Sigmoid colon (tissue), 7 donors: ENCODE results near the gene ZNF593OS. TPM values are rescaled to one million over a fixed set of nuclear protein-coding genes. Genes with fewer than 3 reads are reported as not detected.

Source experiments
- DNase-seq: peaks from one replicate; pipeline ENCODE4 v3.0.0-alpha.2; 2019
- H3K27ac ChIP-seq, 4 donors: fragments of 200-600 bp; sonication (generic); one replicate each; pipeline ENCODE4 v1.5.1; 2016 to 2019; ENCODE audit warnings: mild to moderate bottlenecking in 1 of 4
- H3K27me3 ChIP-seq, 3 donors: fragments of 200-600 bp; sonication (generic); one replicate each; pipeline ENCODE4 v1.5.1; 2019; ENCODE audit warnings: mild to moderate bottlenecking in 1 of 3
- H3K36me3 ChIP-seq, 4 donors: fragments of 200-600 bp; sonication (generic); one replicate each; pipeline ENCODE4 v1.5.1; 2016 to 2019
- H3K4me1 ChIP-seq, 4 donors: fragments of 200-600 bp; sonication (generic); one replicate each; pipeline ENCODE4 v1.5.1; 2017 to 2019
- H3K4me3 ChIP-seq, 4 donors: fragments of 200-600 bp; sonication (generic); one replicate each; pipeline ENCODE4 v1.5.1; 2017 to 2019; ENCODE audit warnings: mild to moderate bottlenecking in 2 of 4, moderate library complexity in 1 of 4
- H3K9me3 ChIP-seq, 4 donors: fragments of 200-600 bp in 3 of 4; sonication (generic) in 3 of 4; one replicate each; pipeline versions ENCODE4 v1.5.1 to v1.6.1; 2013 to 2019
- CTCF ChIP-seq, 4 experiments: fragments of 450-650 bp in 3 of 4; fragments of 200-600 bp in 1 of 4; IDR thresholded peaks; one replicate each; pipeline ENCODE4 v1.5.1; 2016 to 2019; ENCODE audit warnings: antibody characterized with exemption in 4 of 4, mild to moderate bottlenecking in 3 of 4, moderate library complexity in 2 of 4
- EP300 ChIP-seq, 4 donors: sonication (generic); formaldehyde crosslinking; IDR thresholded peaks; one replicate each; pipeline ENCODE4 v1.6.1; 2017; ENCODE audit warnings: antibody characterized with exemption in 4 of 4
- POLR2A ChIP-seq, 2 donors: fragments of 450-650 bp; IDR thresholded peaks; one replicate each; pipeline ENCODE4 v1.6.1; 2016; ENCODE audit warnings: antibody characterized with exemption in 2 of 2, mild to moderate bottlenecking in 2 of 2, moderate library complexity in 2 of 2
- POLR2AphosphoS5 ChIP-seq, 4 donors: sonication (generic); formaldehyde crosslinking; IDR thresholded peaks; one replicate each; pipeline ENCODE4 v1.6.1; 2017; ENCODE audit warnings: antibody characterized with exemption in 4 of 4
- WGBS, 2 donors: extraction: QIAGEN DNeasy Blood & Tissue Kit; methylation state at CpG; one replicate each; pipeline ENCODE4 v1.1.7; 2013; 5-methylcytosine and 5-hydroxymethylcytosine counted together
- intact Hi-C: fragments of 100-400 bp; cut with DNase I; formaldehyde crosslinking; loops from one replicate; pipeline ENCODE4 v1.15.1; 2023
- polyA plus RNA-seq, 3 donors: library from polyadenylated mRNA; stranded (reverse); fragments of 200-250 nt; gene quantifications; one replicate each; pipeline ENCODE4 v1.2.3, GENCODE V29; 2013
- total RNA-seq, 4 donors: library from RNA; depleted of rRNA; stranded (reverse); fragments of >200 nt; gene quantifications; one replicate each; pipeline ENCODE4 v1.1.0, GENCODE V29; 2016
- donor health status: healthy with polysubstance abuse.
- donor health status: Bipolar disorder and iron deficiency.
- donor health status: healthy.

ZNF593OS gene
- total and polyA plus RNA-seq, 7 donors: 0.13 TPM; not detected in 6

GRCh38 chr1:26119892-26120608, 51.6 kb downstream of the ZNF593OS start:
- Histone ChIP-seq H3K27me3 (no peaks in the 10 kb centered on the region), H3K4me1 (peaks cover 0 to 35% (median 23%) of the 10 kb centered on the region in 4 donors), H3K4me3 (no peak overlapping the region), H3K27ac (no peak overlapping the region), H3K9me3 (no peaks in the 10 kb centered on the region), H3K36me3 (peaks cover 0 to 43% (median 5%) of the 10 kb centered on the region in 4 donors)
- WGBS, 2 donors: 60 to 82% methylated on average over 9 of the region's 9 CpGs
- DNase-seq: no peak
- TF ChIP-seq EP300 (IDR thresholded peaks at IDR 0.05) (no peak), CTCF (IDR thresholded peaks at IDR 0.05) (no peak), POLR2A (IDR thresholded peaks at IDR 0.05) (no peak), POLR2AphosphoS5 (IDR thresholded peaks at IDR 0.05) (no peak)
- intact Hi-C loops: no loop called here

Other genes starting within 250 kb of the ZNF593OS start
- 10 to 100 TPM in 2 of 4 donors, 1 to 10 TPM in 2; 6.7 to 12.2 (median 9.8) TPM for gene PAFAH2, start 173.8 kb downstream of the ZNF593OS start, total RNA-seq
- gene PAFAH2, start 173.8 kb downstream of the ZNF593OS start, polyA plus RNA-seq: 10 to 100 TPM; 19.2 to 36.1 (median 19.3) TPM
- 1 to 10 TPM in 3 of 4 donors, under 1 TPM in 1; 0.99 to 1.5 (median 1.1) TPM for gene EXTL1, start 150.1 kb downstream of the ZNF593OS start, total RNA-seq
- gene EXTL1, start 150.1 kb downstream of the ZNF593OS start, polyA plus RNA-seq: under 1 TPM in 2 of 3 donors, not detected in 1; under 0.01 to 0.39 TPM
- under 1 TPM in 1 of 4 donors, not detected in 3; 0.16 TPM for gene SLC30A2, start 125.7 kb downstream of the ZNF593OS start, total RNA-seq
- under 1 TPM in 2 of 3 donors, not detected in 1; 0.07 to 0.92 TPM for gene SLC30A2, start 125.7 kb downstream of the ZNF593OS start, polyA plus RNA-seq
- gene TRIM63, start 104.2 kb downstream of the ZNF593OS start, total RNA-seq: 1 to 10 TPM in 1 of 4 donors, under 1 TPM in 1, not detected in 2; 0.81 to 2.1 TPM
- 1 to 10 TPM in 1 of 3 donors, under 1 TPM in 2; 0.35 to 1.8 (median 0.46) TPM for gene TRIM63, start 104.2 kb downstream of the ZNF593OS start, polyA plus RNA-seq
- gene PDIK1L, start 60.0 kb downstream of the ZNF593OS start, total RNA-seq: 10 to 100 TPM in 1 of 4 donors, 1 to 10 TPM in 3; 4.2 to 15.7 (median 6.6) TPM
- 1 to 10 TPM; 4.6 to 5.4 (median 5.0) TPM for gene PDIK1L, start 60.0 kb downstream of the ZNF593OS start, polyA plus RNA-seq
- gene FAM110D, start 12.8 kb downstream of the ZNF593OS start, total RNA-seq: 1 to 10 TPM; 1.1 to 4.2 (median 2.2) TPM
- gene FAM110D, start 12.8 kb downstream of the ZNF593OS start, polyA plus RNA-seq: 1 to 10 TPM in 1 of 3 donors, under 1 TPM in 1, not detected in 1; 0.60 to 1.1 TPM
- not detected for gene C1orf232, start 2.9 kb downstream of the ZNF593OS start, total RNA-seq
- not detected for gene C1orf232, start 2.9 kb downstream of the ZNF593OS start, polyA plus RNA-seq
- gene ZNF593, start 1.9 kb downstream of the ZNF593OS start, total RNA-seq: 10 to 100 TPM; 16.3 to 37.2 (median 32.1) TPM
- gene ZNF593, start 1.9 kb downstream of the ZNF593OS start, polyA plus RNA-seq: 100 to 1,000 TPM in 1 of 3 donors, 10 to 100 TPM in 2; 38.4 to 114 (median 61.3) TPM
- 1 to 10 TPM in 2 of 4 donors, under 1 TPM in 1, not detected in 1; 0.82 to 4.7 (median 1.8) TPM for gene CNKSR1, start 5.7 kb upstream of the ZNF593OS start, total RNA-seq
- 10 to 100 TPM; 13.8 to 29.0 (median 16.0) TPM for gene CNKSR1, start 5.7 kb upstream of the ZNF593OS start, polyA plus RNA-seq
- not detected for gene CATSPER4, start 18.8 kb upstream of the ZNF593OS start, total RNA-seq
- gene CATSPER4, start 18.8 kb upstream of the ZNF593OS start, polyA plus RNA-seq: under 1 TPM in 1 of 3 donors, not detected in 2; 0.04 TPM
- 1 to 10 TPM; 1.9 to 5.4 (median 3.3) TPM for gene CEP85, start 62.4 kb upstream of the ZNF593OS start, total RNA-seq
- 10 to 100 TPM in 1 of 3 donors, 1 to 10 TPM in 2; 2.4 to 12.9 (median 9.7) TPM for gene CEP85, start 62.4 kb upstream of the ZNF593OS start, polyA plus RNA-seq
- 10 to 100 TPM; 32.9 to 41.5 (median 37.6) TPM for gene SH3BGRL3, start 108.3 kb upstream of the ZNF593OS start, total RNA-seq
- gene SH3BGRL3, start 108.3 kb upstream of the ZNF593OS start, polyA plus RNA-seq: 100 to 1,000 TPM; 303 to 575 (median 543) TPM
- gene UBXN11, start 134.8 kb upstream of the ZNF593OS start, total RNA-seq: 10 to 100 TPM in 3 of 4 donors, 1 to 10 TPM in 1; 9.8 to 17.7 (median 13.1) TPM
- 10 to 100 TPM in 1 of 3 donors, 1 to 10 TPM in 2; 3.0 to 22.7 (median 4.2) TPM for gene UBXN11, start 134.8 kb upstream of the ZNF593OS start, polyA plus RNA-seq
- gene CD52, start 146.1 kb upstream of the ZNF593OS start, total RNA-seq: 1 to 10 TPM in 2 of 4 donors, not detected in 2; 1.6 to 5.7 TPM
- gene CD52, start 146.1 kb upstream of the ZNF593OS start, polyA plus RNA-seq: 100 to 1,000 TPM in 1 of 3 donors, 10 to 100 TPM in 2; 19.8 to 556 (median 41.4) TPM
- 1 to 10 TPM in 1 of 4 donors, under 1 TPM in 1, not detected in 2; 0.55 to 1.8 TPM for gene CRYBG2, start 182.3 kb upstream of the ZNF593OS start, total RNA-seq
- gene CRYBG2, start 182.3 kb upstream of the ZNF593OS start, polyA plus RNA-seq: 10 to 100 TPM; 13.8 to 21.0 (median 19.9) TPM
- gene ZNF683, start 200.9 kb upstream of the ZNF593OS start, total RNA-seq: not detected
- gene ZNF683, start 200.9 kb upstream of the ZNF593OS start, polyA plus RNA-seq: under 1 TPM in 1 of 3 donors, not detected in 2; 0.52 TPM
- not detected for gene LIN28A, start 239.0 kb upstream of the ZNF593OS start, total RNA-seq
- gene LIN28A, start 239.0 kb upstream of the ZNF593OS start, polyA plus RNA-seq: not detected